ENCODE data around the gene APBA2. TPM values are rescaled to one million over a fixed set of nuclear protein-coding genes. Genes with fewer than 3 reads are reported as not detected.

The APBA2 gene
- total and polyA plus RNA-seq, 2 of the 13 experiments (the other 11 are each of a cell fraction or from before 2014, with no cell fraction given), result 0.62 to 2.3 TPM

DNA sequence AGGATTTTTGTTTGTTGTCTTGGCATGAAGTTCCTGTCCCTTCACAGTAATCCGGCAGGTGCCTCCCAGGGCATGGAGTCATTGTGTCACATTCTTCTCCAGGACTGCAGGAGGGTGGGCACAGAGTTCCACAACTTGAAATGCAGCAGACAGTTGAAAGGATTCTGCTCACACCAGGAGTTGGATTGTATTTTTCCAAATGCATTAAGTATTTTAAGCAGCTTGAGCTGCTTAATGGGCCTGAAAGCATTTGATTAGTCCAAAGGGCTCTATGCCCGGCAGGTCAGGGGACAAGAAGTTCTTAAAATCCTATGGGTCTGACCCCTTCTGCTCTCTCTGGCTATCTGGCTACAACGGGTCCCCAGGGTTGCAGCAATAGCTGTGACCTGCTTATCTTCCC, 92.9 kb downstream of the APBA2 start:
- DNase-seq (ENCODE audit: low spot score), result no peak
- TF ChIP-seq ETV5 (CRISPR knock-in tag; IDR thresholded peaks at IDR 0.05; ENCODE audit: borderline replicate concordance) (no peak), ZNF546 (CRISPR knock-in tag; conservative IDR thresholded peaks at IDR 0.05) (no peak), GTF2F1 (IDR thresholded peaks at IDR 0.05; ENCODE audit: low read length) (no peak), ZNF224 (CRISPR knock-in tag; IDR thresholded peaks at IDR 0.05) (no peak), YEATS2 (CRISPR knock-in tag; IDR thresholded peaks at IDR 0.05; ENCODE audit: borderline replicate concordance) (no peak), SNRNP70 (IDR thresholded peaks at IDR 0.05; ENCODE audit: low read depth, low read length) (no peak), ZNF839 (CRISPR knock-in tag; IDR thresholded peaks at IDR 0.05; ENCODE audit: borderline replicate concordance) (no peak), ZMYM3 (CRISPR knock-in tag; IDR thresholded peaks at IDR 0.05) (no peak), ZNF383 (CRISPR knock-in tag; IDR thresholded peaks at IDR 0.05; ENCODE audit: borderline replicate concordance) (no peak), ZNF563 (CRISPR knock-in tag; IDR thresholded peaks at IDR 0.05) (no peak)
- TF ChIP-seq, protein P1, sequence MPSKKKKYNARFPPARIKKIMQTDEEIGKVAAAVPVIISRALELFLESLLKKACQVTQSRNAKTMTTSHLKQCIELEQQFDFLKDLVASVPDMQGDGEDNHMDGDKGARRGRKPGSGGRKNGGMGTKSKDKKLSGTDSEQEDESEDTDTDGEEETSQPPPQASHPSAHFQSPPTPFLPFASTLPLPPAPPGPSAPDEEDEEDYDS (CRISPR knock-in tag; IDR thresholded peaks at IDR 0.05), result no peak
- TF ChIP-seq, protein P2, sequence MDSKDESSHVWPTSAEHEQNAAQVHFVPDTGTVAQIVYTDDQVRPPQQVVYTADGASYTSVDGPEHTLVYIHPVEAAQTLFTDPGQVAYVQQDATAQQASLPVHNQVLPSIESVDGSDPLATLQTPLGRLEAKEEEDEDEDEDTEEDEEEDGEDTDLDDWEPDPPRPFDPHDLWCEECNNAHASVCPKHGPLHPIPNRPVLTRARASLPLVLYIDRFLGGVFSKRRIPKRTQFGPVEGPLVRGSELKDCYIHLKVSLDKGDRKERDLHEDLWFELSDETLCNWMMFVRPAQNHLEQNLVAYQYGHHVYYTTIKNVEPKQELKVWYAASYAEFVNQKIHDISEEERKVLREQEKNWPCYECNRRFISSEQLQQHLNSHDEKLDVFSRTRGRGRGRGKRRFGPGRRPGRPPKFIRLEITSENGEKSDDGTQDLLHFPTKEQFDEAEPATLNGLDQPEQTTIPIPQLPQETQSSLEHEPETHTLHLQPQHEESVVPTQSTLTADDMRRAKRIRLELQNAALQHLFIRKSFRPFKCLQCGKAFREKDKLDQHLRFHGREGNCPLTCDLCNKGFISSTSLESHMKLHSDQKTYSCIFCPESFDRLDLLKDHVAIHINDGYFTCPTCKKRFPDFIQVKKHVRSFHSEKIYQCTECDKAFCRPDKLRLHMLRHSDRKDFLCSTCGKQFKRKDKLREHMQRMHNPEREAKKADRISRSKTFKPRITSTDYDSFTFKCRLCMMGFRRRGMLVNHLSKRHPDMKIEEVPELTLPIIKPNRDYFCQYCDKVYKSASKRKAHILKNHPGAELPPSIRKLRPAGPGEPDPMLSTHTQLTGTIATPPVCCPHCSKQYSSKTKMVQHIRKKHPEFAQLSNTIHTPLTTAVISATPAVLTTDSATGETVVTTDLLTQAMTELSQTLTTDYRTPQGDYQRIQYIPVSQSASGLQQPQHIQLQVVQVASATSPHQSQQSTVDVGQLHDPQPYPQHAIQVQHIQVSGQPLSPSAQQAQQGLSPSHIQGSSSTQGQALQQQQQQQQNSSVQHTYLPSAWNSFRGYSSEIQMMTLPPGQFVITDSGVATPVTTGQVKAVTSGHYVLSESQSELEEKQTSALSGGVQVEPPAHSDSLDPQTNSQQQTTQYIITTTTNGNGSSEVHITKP (CRISPR knock-in tag; IDR thresholded peaks at IDR 0.05; ENCODE audit: low read depth), result no peak
- TF ChIP-seq, protein P3, sequence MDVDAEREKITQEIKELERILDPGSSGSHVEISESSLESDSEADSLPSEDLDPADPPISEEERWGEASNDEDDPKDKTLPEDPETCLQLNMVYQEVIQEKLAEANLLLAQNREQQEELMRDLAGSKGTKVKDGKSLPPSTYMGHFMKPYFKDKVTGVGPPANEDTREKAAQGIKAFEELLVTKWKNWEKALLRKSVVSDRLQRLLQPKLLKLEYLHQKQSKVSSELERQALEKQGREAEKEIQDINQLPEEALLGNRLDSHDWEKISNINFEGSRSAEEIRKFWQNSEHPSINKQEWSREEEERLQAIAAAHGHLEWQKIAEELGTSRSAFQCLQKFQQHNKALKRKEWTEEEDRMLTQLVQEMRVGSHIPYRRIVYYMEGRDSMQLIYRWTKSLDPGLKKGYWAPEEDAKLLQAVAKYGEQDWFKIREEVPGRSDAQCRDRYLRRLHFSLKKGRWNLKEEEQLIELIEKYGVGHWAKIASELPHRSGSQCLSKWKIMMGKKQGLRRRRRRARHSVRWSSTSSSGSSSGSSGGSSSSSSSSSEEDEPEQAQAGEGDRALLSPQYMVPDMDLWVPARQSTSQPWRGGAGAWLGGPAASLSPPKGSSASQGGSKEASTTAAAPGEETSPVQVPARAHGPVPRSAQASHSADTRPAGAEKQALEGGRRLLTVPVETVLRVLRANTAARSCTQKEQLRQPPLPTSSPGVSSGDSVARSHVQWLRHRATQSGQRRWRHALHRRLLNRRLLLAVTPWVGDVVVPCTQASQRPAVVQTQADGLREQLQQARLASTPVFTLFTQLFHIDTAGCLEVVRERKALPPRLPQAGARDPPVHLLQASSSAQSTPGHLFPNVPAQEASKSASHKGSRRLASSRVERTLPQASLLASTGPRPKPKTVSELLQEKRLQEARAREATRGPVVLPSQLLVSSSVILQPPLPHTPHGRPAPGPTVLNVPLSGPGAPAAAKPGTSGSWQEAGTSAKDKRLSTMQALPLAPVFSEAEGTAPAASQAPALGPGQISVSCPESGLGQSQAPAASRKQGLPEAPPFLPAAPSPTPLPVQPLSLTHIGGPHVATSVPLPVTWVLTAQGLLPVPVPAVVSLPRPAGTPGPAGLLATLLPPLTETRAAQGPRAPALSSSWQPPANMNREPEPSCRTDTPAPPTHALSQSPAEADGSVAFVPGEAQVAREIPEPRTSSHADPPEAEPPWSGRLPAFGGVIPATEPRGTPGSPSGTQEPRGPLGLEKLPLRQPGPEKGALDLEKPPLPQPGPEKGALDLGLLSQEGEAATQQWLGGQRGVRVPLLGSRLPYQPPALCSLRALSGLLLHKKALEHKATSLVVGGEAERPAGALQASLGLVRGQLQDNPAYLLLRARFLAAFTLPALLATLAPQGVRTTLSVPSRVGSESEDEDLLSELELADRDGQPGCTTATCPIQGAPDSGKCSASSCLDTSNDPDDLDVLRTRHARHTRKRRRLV (CRISPR knock-in tag; IDR thresholded peaks at IDR 0.05), result no peak
- Histone ChIP-seq H3K4me3 (replicated peaks in 1 of 3; ENCODE audit: insufficient read depth in 1 of 3, low read depth in 2 of 3, low read length in 3 of 3) (no peak overlapping the region), H3K9me3 (ENCODE audit: low read length) (no peaks in the 10 kb centered on the region), H2AFZ (ENCODE audit: low read length) (no peak overlapping the region), H3K27ac (ENCODE audit: extremely low read length, insufficient read depth, low read length) (no peak overlapping the region), H3K79me2 (ENCODE audit: insufficient read depth, low read length) (no peaks in the 10 kb centered on the region), H3K27me3 (ENCODE audit: control insufficient read depth in 1 of 2, insufficient read depth in 2 of 2, low read length in 2 of 2) (no peaks in the 10 kb centered on the region; a peak in 1 of 5 replicates), H4K20me1 (ENCODE audit: insufficient read depth, low read length) (no peaks in the 10 kb centered on the region), H3K4me1 (ENCODE audit: insufficient read depth, low read length) (no peaks in the 10 kb centered on the region), H3K36me3 (replicated peaks in 1 of 2; ENCODE audit: control insufficient read depth in 1 of 2, insufficient read depth in 2 of 2, low read length in 2 of 2) (no peaks in the 10 kb centered on the region), H3K4me2 (ENCODE audit: low read depth, low read length) (no peak overlapping the region), H3K9ac (ENCODE audit: insufficient read depth, low read depth, low read length) (no peak overlapping the region)
- no peak for ATAC-seq
- FAIRE-seq, result no peak
- ChIA-PET POLR2A (no interaction called here), CTCF (ENCODE audit: low intra/inter-chr PET ratio, low total read pairs) (no interaction called here)
- intact Hi-C loops (cut with micrococcal nuclease; ENCODE audit: unreplicated experiment) (loop anchor here (10.0 kb wide), 1 partner anchor 64 kb away; no protein-coding TSS in a partner anchor), in situ Hi-C loops (cut with HindIII; ENCODE audit: extremely low pct_ligation_motif_present, low pct_unique_long_range_greater_than_20kb) (no loop called here)
- no TSS peak for BruUV-seq (replicated peaks)
- 57% methylated on average over 1 of the region's 3 CpGs for whole genome bisulfite sequencing (ENCODE audit: low lambda C conversion rate)

Measured in HepG2 (cell line).